CMK (cell line): ENCODE results near the gene FLG.
"Not testable (repeated sequence)": the region's sequence is repeated elsewhere in the genome, so short reads cannot be mapped to it uniquely, and the experiment has no call there.

Experiments
- DNase-seq: peaks from one replicate; pipeline ENCODE4 v3.0.0-alpha.2; 2010; ENCODE audit warnings: low read depth

Gene FLG

DNA sequence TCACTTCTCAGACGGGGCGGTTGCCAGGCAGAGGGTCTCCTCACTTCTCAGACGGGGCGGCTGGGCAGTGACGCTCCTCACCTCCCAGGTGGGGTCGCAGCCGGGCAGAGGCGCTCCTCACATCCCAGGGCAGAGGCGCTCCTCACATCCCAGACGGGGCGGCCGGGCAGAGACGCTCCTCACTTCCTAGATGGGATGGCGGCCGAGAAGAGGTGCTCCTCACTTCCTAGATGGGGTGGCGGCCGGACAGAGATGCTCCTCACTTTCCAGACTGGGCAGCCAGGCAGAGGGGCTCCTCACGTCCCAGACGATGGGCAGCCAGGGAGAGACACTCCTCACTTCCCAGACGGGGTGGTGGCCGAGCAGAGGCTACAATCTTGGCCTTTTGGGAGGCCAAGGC lies 68.6 kb downstream of the FLG start:
- DNase-seq: not testable (repeated sequence)
